ENCODE results near the gene SMYD1.

- TF ChIP-seq, protein P1, sequence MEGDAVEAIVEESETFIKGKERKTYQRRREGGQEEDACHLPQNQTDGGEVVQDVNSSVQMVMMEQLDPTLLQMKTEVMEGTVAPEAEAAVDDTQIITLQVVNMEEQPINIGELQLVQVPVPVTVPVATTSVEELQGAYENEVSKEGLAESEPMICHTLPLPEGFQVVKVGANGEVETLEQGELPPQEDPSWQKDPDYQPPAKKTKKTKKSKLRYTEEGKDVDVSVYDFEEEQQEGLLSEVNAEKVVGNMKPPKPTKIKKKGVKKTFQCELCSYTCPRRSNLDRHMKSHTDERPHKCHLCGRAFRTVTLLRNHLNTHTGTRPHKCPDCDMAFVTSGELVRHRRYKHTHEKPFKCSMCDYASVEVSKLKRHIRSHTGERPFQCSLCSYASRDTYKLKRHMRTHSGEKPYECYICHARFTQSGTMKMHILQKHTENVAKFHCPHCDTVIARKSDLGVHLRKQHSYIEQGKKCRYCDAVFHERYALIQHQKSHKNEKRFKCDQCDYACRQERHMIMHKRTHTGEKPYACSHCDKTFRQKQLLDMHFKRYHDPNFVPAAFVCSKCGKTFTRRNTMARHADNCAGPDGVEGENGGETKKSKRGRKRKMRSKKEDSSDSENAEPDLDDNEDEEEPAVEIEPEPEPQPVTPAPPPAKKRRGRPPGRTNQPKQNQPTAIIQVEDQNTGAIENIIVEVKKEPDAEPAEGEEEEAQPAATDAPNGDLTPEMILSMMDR (IDR thresholded peaks at IDR 0.05), result no peak
- TF ChIP-seq POLR2AphosphoS5 (IDR thresholded peaks at IDR 0.05), result no peak
Observed at GRCh38 chr2:88022669-88022921, 45.0 kb upstream of the SMYD1 start.
